ENCODE measurements around the gene FILIP1L.

The FILIP1L gene

DNA sequence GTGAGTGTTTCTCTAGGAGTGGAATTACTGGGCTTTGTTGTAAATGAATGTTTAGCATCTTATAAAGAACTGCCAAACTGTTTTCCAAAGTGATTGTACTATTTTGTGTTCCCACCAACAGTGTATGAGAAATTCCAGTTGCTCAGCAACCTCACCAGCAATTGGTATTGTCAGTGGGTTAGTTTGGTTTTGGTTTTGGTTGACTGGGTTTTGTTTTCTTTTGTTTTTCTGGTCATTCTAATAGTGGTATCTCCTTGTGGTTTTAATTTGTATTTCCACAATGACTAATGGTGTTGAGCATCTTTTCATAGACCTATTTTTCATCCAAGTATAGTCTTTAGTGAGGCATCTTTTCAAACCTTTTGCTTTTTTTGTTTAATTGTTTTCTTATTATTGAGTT lies 27.1 kb downstream of the FILIP1L start:
- H3K4me3 ChIP-seq (replicated peaks in 1 of 2; ENCODE audit: low read depth in 2 of 2, low read length in 2 of 2), result no peak overlapping the region
- DNase-seq (ENCODE audit: low read depth in 2 of 2), result peak; percentile 49 to 77
- no peak for TF ChIP-seq CTCF (IDR thresholded peaks at IDR 0.05; ENCODE audit: low read depth, low read length)

DNA sequence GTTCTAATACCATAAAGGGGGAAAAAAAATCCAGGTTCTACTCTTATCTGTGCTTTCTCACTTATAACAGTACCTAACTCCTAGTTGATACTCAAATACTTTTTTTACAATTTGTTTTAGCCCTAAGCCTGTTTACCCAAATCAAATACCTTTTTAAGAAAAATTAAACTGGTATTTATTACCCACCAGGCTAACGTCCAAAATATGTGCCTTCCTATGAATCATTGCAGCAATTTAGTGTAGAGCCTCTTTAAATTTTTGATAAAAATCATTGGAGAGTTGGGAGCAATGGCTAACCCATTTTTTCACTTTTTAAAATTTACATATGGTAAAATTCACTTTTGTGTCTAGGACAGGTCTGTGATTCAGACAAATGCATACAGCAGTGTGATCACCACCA lies 27.9 kb downstream of the FILIP1L start:
- no peak for DNase-seq (ENCODE audit: low read depth in 2 of 2)
- TF ChIP-seq CTCF (IDR thresholded peaks at IDR 0.05; ENCODE audit: low read depth, low read length), result no peak
- H3K4me3 ChIP-seq (replicated peaks in 1 of 2; ENCODE audit: low read depth in 2 of 2, low read length in 2 of 2), result no peak overlapping the region

DNA sequence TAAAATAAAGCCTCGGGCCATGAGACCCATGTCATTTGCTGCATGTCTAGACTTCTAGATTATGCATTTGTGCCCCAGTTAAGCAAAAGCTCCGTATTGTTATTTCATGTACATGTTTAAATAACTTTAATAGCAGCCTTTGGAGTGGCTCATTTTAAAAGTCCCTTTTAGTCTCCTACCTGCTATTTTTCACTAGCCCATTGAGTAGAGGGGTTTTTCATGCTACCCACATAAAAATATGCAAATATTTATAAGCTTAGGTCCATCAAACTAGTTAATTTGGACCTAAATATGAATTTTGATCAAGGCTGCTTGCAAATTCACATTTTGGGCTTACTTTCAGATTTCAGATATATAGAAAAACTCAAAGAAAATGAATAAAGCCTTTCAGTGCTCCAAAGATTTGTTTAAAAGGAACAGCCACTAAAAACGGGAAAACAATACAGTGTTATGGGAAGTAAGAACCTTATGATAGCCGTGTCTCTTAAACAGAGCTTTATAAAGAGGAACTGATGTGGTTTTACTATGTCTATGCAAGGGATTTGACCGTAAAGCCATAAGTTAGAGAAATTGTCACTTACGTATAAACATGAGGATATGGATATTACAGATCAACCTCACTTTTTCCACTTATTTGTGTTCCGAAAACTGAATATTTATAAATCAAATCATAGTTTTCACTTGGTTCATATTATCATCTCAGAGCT lies 30.0 kb downstream of the FILIP1L start:
- no peak for DNase-seq (ENCODE audit: low read depth in 2 of 2)
- no peak overlapping the region for H3K4me3 ChIP-seq (replicated peaks in 1 of 2; ENCODE audit: low read depth in 2 of 2, low read length in 2 of 2)
- no peak for TF ChIP-seq CTCF (IDR thresholded peaks at IDR 0.05; ENCODE audit: low read depth, low read length)

DNA sequence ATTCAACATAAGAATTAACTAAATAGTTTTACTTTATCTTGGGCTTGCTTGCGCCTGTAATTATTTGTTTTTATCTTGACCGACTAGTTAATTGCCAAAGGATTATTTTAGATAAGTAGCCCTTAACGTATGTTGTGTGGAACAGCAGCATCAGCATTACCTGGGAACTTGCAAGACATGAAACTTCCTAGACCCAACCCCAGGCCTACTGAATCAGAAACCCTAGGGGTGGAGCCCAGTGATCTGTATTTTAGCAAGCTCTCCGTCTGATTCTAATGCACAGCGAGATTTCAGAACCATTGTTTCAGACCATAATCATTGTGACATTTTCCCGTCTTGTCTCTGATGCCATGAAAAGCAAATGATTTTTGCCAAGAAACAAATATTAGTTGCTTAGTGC lies 31.1 kb downstream of the FILIP1L start:
- H3K4me3 ChIP-seq (replicated peaks in 1 of 2; ENCODE audit: low read depth in 2 of 2, low read length in 2 of 2), result no peak overlapping the region
- no peak for TF ChIP-seq CTCF (IDR thresholded peaks at IDR 0.05; ENCODE audit: low read depth, low read length)
- DNase-seq (ENCODE audit: low read depth in 2 of 2), result no peak

GRCh38 chr3:100082714-100083113 lies 31.6 kb downstream of the FILIP1L start:
- no peak for TF ChIP-seq CTCF (IDR thresholded peaks at IDR 0.05; ENCODE audit: low read depth, low read length)
- DNase-seq (ENCODE audit: low read depth in 2 of 2), result no peak
- no peak overlapping the region for H3K4me3 ChIP-seq (replicated peaks in 1 of 2; ENCODE audit: low read depth in 2 of 2, low read length in 2 of 2)

DNA sequence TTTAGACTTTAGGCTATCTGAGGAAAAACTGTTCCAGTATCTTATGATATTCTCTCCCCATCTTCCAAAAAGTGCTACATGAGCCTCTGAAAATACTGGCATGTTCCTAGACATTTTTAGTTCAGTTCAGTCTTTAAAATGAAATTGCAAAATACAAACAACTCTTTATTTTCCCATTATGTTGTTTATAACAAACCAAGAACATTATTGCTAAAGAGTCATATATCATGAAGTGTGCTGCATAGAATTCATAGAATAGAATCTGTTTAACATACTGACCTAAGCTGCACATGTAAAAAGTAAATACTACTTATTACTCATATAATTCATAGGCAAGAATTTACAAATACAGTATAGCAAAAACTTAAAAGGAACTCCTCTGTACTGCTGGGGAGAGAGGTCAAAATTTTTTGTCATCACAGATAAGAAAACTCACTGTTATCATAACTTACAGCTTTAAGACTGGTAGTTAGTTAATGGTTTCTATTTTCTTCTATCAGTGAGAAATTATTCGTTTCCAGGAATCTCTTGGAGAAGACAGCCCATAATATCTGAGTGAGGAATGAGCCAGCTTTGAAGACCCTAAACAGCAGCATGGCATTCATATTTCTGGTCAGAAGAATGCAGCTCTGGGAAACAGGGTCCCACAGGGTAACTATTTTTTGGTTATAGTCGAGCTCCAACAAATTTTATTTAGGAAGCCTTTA lies 32.2 kb downstream of the FILIP1L start:
- no peak overlapping the region for H3K4me3 ChIP-seq (replicated peaks in 1 of 2; ENCODE audit: low read depth in 2 of 2, low read length in 2 of 2)
- DNase-seq (ENCODE audit: low read depth in 2 of 2), result no peak

More for the DNA sequence above, 32.2 kb downstream of the FILIP1L start:
- no peak for TF ChIP-seq CTCF (IDR thresholded peaks at IDR 0.05; ENCODE audit: low read depth, low read length)
